ENCODE results near the gene NEDD4L.

Gene NEDD4L

GRCh38 chr18:58051765-58052460 lies 7.9 kb downstream of the NEDD4L start (continued):
- TF ChIP-seq CTCF (tag by site-specific recombination; IDR thresholded peaks at IDR 0.05) = peak; percentile 28; the same call in 1 of the 2 replicates
- TF ChIP-seq ZIC2 (tag by site-specific recombination; IDR thresholded peaks at IDR 0.05) = no peak
- TF ChIP-seq ZNF398 (tag by site-specific recombination; IDR thresholded peaks at IDR 0.05) = no peak
- TF ChIP-seq PATZ1 (tag by site-specific recombination; IDR thresholded peaks at IDR 0.05) = no peak
- no peak for TF ChIP-seq ZNF677 (tag by site-specific recombination; IDR thresholded peaks at IDR 0.05)
- no peak for TF ChIP-seq PRDM2 (tag by site-specific recombination; IDR thresholded peaks at IDR 0.05; ENCODE audit: borderline replicate concordance)
- TF ChIP-seq ZNF670 (tag by site-specific recombination; IDR thresholded peaks at IDR 0.05; ENCODE audit: low read depth) = no peak
- TF ChIP-seq ZNF776 (tag by site-specific recombination; IDR thresholded peaks at IDR 0.05; ENCODE audit: borderline replicate concordance) = no peak

GRCh38 chr18:58052960-58053359 lies 8.9 kb downstream of the NEDD4L start:
- Histone ChIP-seq H3K4me1 (ENCODE audit: control insufficient read depth, insufficient read depth, low read length) (no peaks in the 10 kb centered on the region), H3K4me3 (ENCODE audit: low read depth, low read length) (no peak overlapping the region), H3K9me3 (ENCODE audit: control insufficient read depth, insufficient read depth, low read depth, low read length) (no peaks in the 10 kb centered on the region), H3K36me3 (ENCODE audit: control insufficient read depth in 2 of 2, insufficient read depth in 1 of 2, low read length in 2 of 2) (no peaks in the 10 kb centered on the region), H3K27ac (ENCODE audit: extremely low read depth, low read depth, low read length) (no peak overlapping the region)
- POLR2A ChIA-PET = interaction anchor here (1.4 kb wide), 1 partner anchor 69 kb away, joined by 3 read pairs; no protein-coding TSS in a partner anchor
- CTCF ChIA-PET = interaction anchor here (0.9 to 6.3 kb wide), 11 partner anchors 9 to 309 kb away, joined by 3 to 58 read pairs (median 8); partner anchors contain the start of gene NEDD4L
- TF ChIP-seq ZBTB26 (tag by site-specific recombination; optimal IDR thresholded peaks at IDR 0.05) (no peak), ZNF544 (tag by site-specific recombination; IDR thresholded peaks at IDR 0.05) (no peak), ATF2 (tag by site-specific recombination; IDR thresholded peaks at IDR 0.05; ENCODE audit: low read depth) (no peak), FEZF1 (tag by site-specific recombination; IDR thresholded peaks at IDR 0.05) (no peak), TRIM28 (IDR thresholded peaks at IDR 0.05; ENCODE audit: borderline replicate concordance, low read length) (no peak), ZNF513 (tag by site-specific recombination; IDR thresholded peaks at IDR 0.05) (no peak), ZFP69B (tag by site-specific recombination; IDR thresholded peaks at IDR 0.05) (no peak), ZSCAN16 (tag by site-specific recombination; IDR thresholded peaks at IDR 0.05) (no peak), HOXA7 (CRISPR knock-in tag; IDR thresholded peaks at IDR 0.05; ENCODE audit: borderline replicate concordance) (no peak), ZNF391 (tag by site-specific recombination; IDR thresholded peaks at IDR 0.05; ENCODE audit: borderline replicate concordance, low read depth) (no peak), ZFHX2 (tag by site-specific recombination; conservative IDR thresholded peaks at IDR 0.05) (no peak)
